ENCODE measurements around the gene JCHAIN.
"Not testable (repeated sequence)": the region's sequence is repeated elsewhere in the genome, so short reads cannot be mapped to it uniquely, and the experiment has no call there.

Gene JCHAIN

DNA sequence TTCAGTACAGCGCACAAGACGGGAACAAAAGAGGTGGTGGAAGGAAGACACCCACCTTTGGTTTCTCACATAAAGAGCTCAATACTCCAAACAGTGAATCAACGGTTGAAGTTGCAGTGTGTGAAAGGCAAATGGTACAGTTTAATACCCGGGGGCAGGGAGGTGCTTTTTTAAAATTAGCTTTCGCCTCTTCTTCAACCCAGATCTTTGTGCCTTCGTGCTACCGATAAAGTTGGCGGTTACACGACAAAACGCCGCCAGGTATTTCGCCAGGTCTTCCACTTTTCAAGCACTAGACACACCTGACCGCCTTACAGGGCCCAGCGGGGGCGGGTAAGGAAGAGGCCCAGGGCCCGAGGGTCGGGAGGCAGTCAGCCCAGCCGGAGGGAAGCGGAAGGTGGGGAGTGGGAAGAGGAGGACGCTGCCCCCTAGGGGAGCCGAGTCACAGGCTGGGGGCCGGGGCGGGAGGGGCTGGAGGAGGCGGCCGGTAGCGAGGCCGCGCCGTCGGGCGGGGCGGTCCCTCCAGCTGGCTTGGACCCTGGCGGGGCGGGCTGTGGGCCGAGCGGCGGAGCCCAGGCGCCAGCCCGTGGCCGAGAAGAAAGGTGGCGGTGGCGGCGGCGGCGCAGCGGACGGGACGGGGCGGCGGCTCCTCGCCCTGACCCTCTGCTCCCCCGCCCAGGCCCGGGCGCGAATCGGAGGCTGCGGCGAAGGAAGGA is 38.1 kb upstream of the JCHAIN start:
- no peak for DNase-seq (ENCODE audit: extremely low read depth, low read depth)
- H3K4me3 ChIP-seq (replicated peaks; ENCODE audit: low read depth, low read length): peak overlapping the region; percentile 57
- TF ChIP-seq, protein P1, sequence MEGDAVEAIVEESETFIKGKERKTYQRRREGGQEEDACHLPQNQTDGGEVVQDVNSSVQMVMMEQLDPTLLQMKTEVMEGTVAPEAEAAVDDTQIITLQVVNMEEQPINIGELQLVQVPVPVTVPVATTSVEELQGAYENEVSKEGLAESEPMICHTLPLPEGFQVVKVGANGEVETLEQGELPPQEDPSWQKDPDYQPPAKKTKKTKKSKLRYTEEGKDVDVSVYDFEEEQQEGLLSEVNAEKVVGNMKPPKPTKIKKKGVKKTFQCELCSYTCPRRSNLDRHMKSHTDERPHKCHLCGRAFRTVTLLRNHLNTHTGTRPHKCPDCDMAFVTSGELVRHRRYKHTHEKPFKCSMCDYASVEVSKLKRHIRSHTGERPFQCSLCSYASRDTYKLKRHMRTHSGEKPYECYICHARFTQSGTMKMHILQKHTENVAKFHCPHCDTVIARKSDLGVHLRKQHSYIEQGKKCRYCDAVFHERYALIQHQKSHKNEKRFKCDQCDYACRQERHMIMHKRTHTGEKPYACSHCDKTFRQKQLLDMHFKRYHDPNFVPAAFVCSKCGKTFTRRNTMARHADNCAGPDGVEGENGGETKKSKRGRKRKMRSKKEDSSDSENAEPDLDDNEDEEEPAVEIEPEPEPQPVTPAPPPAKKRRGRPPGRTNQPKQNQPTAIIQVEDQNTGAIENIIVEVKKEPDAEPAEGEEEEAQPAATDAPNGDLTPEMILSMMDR (IDR thresholded peaks at IDR 0.05; ENCODE audit: low read depth, low read length, missing control alignments): peak; percentile 30

DNA sequence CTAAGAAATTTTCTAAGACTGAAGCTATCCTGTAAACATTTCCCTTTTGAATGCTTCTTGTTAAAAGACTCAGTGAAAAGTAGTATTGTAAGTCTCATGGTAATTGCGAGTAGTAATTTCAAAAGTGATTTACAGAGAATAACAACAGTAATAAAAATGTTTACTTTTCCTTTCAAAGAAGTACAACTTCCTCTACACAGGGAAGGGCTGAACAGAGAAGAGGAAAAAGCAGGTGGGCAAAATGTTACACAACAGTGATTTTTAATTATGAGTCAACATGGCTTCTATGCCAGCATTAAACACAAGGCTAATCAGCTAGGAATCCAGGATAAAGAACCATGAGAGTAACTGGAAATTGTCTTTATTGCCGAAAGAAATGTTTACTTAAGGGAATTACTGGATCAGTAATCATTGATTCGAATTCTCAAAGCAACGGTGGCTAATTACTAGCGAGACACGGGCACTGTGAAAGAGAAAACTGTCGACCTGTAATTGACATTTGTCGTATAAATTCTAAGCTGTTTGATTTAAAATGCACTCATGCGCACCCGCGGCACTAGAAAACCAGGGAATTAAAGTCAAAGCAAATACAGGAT is 37.4 kb upstream of the JCHAIN start:
- DNase-seq (ENCODE audit: extremely low read depth, low read depth): no peak
- TF ChIP-seq, protein P1 (IDR thresholded peaks at IDR 0.05; ENCODE audit: low read depth, low read length, missing control alignments): no peak

GRCh38 chr4:70702592-70702991 is 36.3 kb upstream of the JCHAIN start:
- not testable (repeated sequence) for DNase-seq (ENCODE audit: extremely low read depth, low read depth); H3K4me3 ChIP-seq (replicated peaks; ENCODE audit: low read depth, low read length)

More for the DNA sequence above, 37.4 kb upstream of the JCHAIN start:
- peak overlapping the region; percentile 57 for H3K4me3 ChIP-seq (replicated peaks; ENCODE audit: low read depth, low read length)

DNA sequence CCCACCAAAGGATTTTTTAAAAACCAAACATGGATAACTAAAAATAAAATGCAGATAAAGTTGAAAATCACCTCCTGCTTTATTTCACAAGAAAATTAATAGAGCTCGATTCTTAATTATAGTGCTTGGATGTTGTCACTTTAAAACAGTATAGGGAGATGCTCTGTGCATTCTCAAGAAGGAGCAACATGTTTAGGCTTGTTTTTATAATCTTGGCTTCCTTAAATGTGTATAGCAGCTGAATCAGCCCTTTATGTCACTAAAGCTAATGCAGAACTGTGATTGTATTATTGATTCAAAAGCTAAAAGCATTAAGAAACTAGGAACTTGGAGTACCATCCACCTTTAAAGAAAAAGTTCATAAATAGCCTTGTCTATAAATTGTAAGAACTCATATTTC is 35.0 kb upstream of the JCHAIN start:
- TF ChIP-seq, protein P1 (IDR thresholded peaks at IDR 0.05; ENCODE audit: low read depth, low read length, missing control alignments): no peak

DNA sequence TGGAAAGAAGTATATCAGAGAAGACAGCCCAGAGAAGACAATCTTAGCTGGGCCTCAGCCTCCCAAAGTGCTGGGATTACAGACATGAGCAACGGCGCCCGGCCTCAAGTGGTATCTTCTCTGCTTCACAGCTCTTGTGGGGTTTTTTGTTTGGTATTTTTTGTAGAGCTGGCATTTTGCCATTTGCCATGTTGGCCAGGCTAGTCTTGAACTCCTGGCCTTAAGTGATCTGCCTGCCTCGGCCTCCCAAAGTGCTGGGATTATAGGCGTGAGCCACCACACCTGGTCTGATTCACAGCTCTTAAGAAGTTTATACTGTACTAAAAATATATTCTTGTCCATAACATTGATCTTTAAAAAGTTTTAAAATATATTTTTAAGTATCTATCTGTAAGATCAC is 34.4 kb upstream of the JCHAIN start:
- DNase-seq (ENCODE audit: extremely low read depth, low read depth): no peak
- TF ChIP-seq, protein P1 (IDR thresholded peaks at IDR 0.05; ENCODE audit: low read depth, low read length, missing control alignments): no peak
- no peak overlapping the region for H3K4me3 ChIP-seq (replicated peaks; ENCODE audit: low read depth, low read length)

More for the DNA sequence above, 35.0 kb upstream of the JCHAIN start:
- no peak overlapping the region for H3K4me3 ChIP-seq (replicated peaks; ENCODE audit: low read depth, low read length)
- DNase-seq (ENCODE audit: extremely low read depth, low read depth): no peak

DNA sequence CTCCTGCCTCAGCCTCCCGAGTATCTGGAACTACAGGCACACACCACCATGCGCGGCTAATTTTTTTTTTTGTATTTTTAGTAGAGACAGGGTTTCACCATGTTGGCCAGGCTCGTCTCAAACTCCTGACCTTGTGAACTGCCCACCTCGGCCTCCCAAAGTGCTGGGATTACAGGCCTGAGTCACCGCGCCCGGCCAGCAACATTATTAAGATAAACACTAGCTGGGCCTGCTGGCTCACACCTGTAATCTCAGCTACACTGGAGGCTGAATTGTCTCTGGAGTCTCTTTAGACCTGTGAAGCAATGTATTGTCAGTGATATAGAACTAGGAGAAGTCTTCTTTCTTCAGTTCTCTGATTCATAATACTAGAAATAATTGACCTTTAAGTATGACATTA is 32.1 kb upstream of the JCHAIN start:
- not testable (repeated sequence) for H3K4me3 ChIP-seq (replicated peaks; ENCODE audit: low read depth, low read length); DNase-seq (ENCODE audit: extremely low read depth, low read depth)

DNA sequence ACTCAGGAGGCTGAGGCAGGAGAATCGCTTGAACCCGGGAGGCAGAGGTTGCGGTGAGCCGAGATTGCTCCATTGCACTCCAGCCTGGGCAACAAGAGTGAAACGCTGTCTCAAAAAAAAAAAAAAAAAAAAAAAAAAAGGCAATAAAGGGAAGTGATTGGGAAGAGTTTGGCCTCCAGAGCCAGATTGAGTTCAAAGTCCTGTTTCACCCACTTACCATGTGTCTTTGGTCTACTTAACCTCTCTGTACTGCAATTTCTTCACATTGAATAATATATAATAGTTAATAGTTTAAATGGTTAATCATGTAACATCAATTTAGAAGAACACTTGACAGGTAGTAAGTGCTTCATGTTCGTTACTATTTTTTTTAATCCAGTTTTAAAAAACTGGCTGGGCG is 28.3 kb upstream of the JCHAIN start:
- DNase-seq (ENCODE audit: extremely low read depth, low read depth); H3K4me3 ChIP-seq (replicated peaks; ENCODE audit: low read depth, low read length): not testable (repeated sequence)

DNA sequence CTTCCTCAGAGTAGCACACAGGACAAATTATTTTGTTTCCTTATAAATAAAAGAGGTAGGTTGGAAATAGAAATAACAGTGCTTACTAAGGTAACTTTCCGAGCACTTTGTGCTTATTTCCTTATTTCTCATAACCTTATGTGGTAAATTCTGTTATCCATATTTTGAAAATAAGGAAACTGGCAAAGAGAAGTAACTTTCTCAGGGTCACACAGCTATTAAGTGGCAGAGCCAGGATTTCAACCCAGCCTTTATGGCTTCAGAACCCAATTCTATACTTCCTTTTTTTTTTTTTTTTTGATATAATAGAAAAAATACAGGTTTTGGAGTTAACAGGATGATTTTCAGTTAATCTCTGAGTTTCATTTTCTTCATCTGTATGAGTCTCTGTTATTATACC is 25.4 kb upstream of the JCHAIN start:
- no peak for DNase-seq (ENCODE audit: extremely low read depth, low read depth)
- TF ChIP-seq, protein P1 (IDR thresholded peaks at IDR 0.05; ENCODE audit: low read depth, low read length, missing control alignments): no peak
- no peak overlapping the region for H3K4me3 ChIP-seq (replicated peaks; ENCODE audit: low read depth, low read length)

Measured in HFF-Myc (cell line).